HCT116 (cell line): ENCODE data around the gene MYH7. TPM values are rescaled to one million over a fixed set of nuclear protein-coding genes. Genes with fewer than 3 reads are reported as not detected.
"Not testable (repeated sequence)": the region's sequence is repeated elsewhere in the genome, so short reads cannot be mapped to it uniquely, and the experiment has no call there.

Experiments used
- ATAC-seq: fragments of 200-7000 bp; cut with Tn5 transposase; 2 replicates; pipeline ENCODE4 v1.9.1; 2020; ENCODE audit warnings: mild to moderate bottlenecking, moderate library complexity
- BruUV-seq: library from RNA; stranded (reverse); fragments of 400-500 nt; replicated peaks from 2 replicates; lab custom pipeline; 2021; lab: Mats Ljungman, UMichigan
- CTCF ChIA-PET: fragments of 300-600 bp; sonication (Branson Sonifier 250); formaldehyde crosslinking; loops from one replicate; lab custom pipeline; 2021; ENCODE audit warnings: antibody characterized with exemption; lab: Charles Lee
- POLR2A ChIA-PET: fragments of 300-600, 350-600 bp; sonication (Branson Sonifier 250); formaldehyde crosslinking; loops from one replicate; lab custom pipeline; 2021; ENCODE audit warnings: antibody characterized with exemption; lab: Charles Lee
- RAD21 ChIA-PET, 2 experiments: fragments of 300-600 bp; sonication (Branson Sonifier 250); formaldehyde crosslinking; loops; one replicate each; lab custom pipeline; 2023; ENCODE audit warnings: low total read pairs in 2 of 2; ENCODE audit not compliant: uncharacterized antibody in 2 of 2, unreplicated experiment in 2 of 2, low non-redundant PET in 1 of 2; lab: Charles Lee
- DNase-seq: peaks from one replicate; pipeline ENCODE4 v3.0.0-alpha.2; 2010; ENCODE audit warnings: low read depth, low spot score
- H2AFZ ChIP-seq: fragments of 200-600 bp; shearing (Covaris generic), sonication (generic); 2 replicates; pipeline ENCODE4 v1.6.1; 2017; ENCODE audit warnings: low read depth, mixed run types, mixed read lengths, antibody characterized with exemption, low read length; ENCODE audit not compliant: poor library complexity, severe bottlenecking
- H3K27ac ChIP-seq: 2 replicates; pipeline ENCODE4 v1.5.1; 2012; ENCODE audit warnings: low read depth, low read length
- H3K27me3 ChIP-seq: fragments of 200-600 bp; sonication (generic); 2 replicates; pipeline ENCODE4 v1.6.1; 2016; ENCODE audit warnings: mixed run types, low read length, mixed read lengths; ENCODE audit not compliant: insufficient read depth
- H3K36me3 ChIP-seq, 2 experiments: fragments of 200-500 bp in 1 of 2; fragments of 200-600 bp in 1 of 2; sonication (Bioruptor generic) in 1 of 2; sonication (generic) in 1 of 2; 2 replicates each; pipeline versions ENCODE4 v1.5.1 to v1.6.1; 2014 to 2016; ENCODE audit warnings: low read length in 2 of 2, inconsistent platforms in 1 of 2, mixed read lengths in 1 of 2, mixed run types in 1 of 2; ENCODE audit not compliant: insufficient read depth in 2 of 2, control insufficient read depth in 1 of 2
- H3K4me1 ChIP-seq, 2 experiments: fragments of 200-600 bp in 1 of 2; sonication (generic) in 1 of 2; 2 replicates each; pipeline versions ENCODE4 v1.5.1 to v1.6.1; 2012 to 2017; ENCODE audit warnings: low read length in 2 of 2, inconsistent platforms in 1 of 2, mild to moderate bottlenecking in 1 of 2, mixed read lengths in 1 of 2, mixed run types in 1 of 2, moderate library complexity in 1 of 2; ENCODE audit not compliant: insufficient read depth in 2 of 2, control insufficient read depth in 1 of 2
- H3K4me2 ChIP-seq: fragments of 200-600 bp; sonication (generic); 2 replicates; pipeline ENCODE4 v1.6.1; 2017; ENCODE audit warnings: mixed run types, low read length, mixed read lengths
- H3K4me3 ChIP-seq, 2 experiments: fragments of 200-600 bp in 1 of 2; sonication (generic) in 1 of 2; replicated peaks in 1 of 2; 2 replicates each; pipeline ENCODE4 v1.5.1; 2011 to 2016; ENCODE audit warnings: low read length in 2 of 2, control low read depth in 1 of 2, low read depth in 1 of 2, mild to moderate bottlenecking in 1 of 2, mixed read lengths in 1 of 2, mixed run types in 1 of 2
- H3K79me2 ChIP-seq: fragments of 200-600 bp; sonication (generic); 2 replicates; pipeline ENCODE4 v1.6.1; 2017; ENCODE audit warnings: mild to moderate bottlenecking, mixed run types, low read length, moderate library complexity, mixed read lengths; ENCODE audit not compliant: insufficient read depth
- H3K9ac ChIP-seq: fragments of 200-600 bp; sonication (generic); 2 replicates; pipeline ENCODE4 v1.6.1; 2016; ENCODE audit warnings: low read length, mixed read lengths
- H3K9me2 ChIP-seq: fragments of 200-600 bp; sonication (generic), shearing (Covaris generic); 2 replicates; pipeline ENCODE4 v1.6.1; 2017; ENCODE audit warnings: mixed run types, mild to moderate bottlenecking, moderate library complexity; ENCODE audit not compliant: insufficient read depth
- H3K9me3 ChIP-seq, 2 experiments: fragments of 200-500 bp in 1 of 2; fragments of 200-600 bp in 1 of 2; sonication (Bioruptor generic) in 1 of 2; sonication (generic) in 1 of 2; 2 replicates each; pipeline ENCODE4 v1.6.1; 2014 to 2017; ENCODE audit warnings: low read length in 2 of 2, mixed read lengths in 2 of 2, inconsistent platforms in 1 of 2, low read depth in 1 of 2, mild to moderate bottlenecking in 1 of 2, mixed run types in 1 of 2, moderate library complexity in 1 of 2; ENCODE audit not compliant: control insufficient read depth in 1 of 2, insufficient read depth in 1 of 2
- H4K20me1 ChIP-seq: fragments of 200-600 bp; sonication (generic), shearing (Covaris generic); 2 replicates; pipeline ENCODE4 v1.6.1; 2017; ENCODE audit warnings: mixed run types, mild to moderate bottlenecking, moderate library complexity; ENCODE audit not compliant: insufficient read depth
- EGR1 ChIP-seq: IDR thresholded peaks from 2 replicates; pipeline ENCODE4 v1.6.1; 2012; ENCODE audit warnings: low read depth
- intact Hi-C: fragments of 100-400 bp; cut with micrococcal nuclease; formaldehyde crosslinking; loops from 2 replicates; pipeline ENCODE4 v1.10.0; 2022
- total RNA-seq: library from RNA; stranded (reverse); gene quantifications from one replicate; pipeline ENCODE4 v1.2.1, GENCODE V29; 2021; ENCODE audit not compliant: unreplicated experiment
- TF ChIP-seq, protein P1 (sequence below): IDR thresholded peaks from 2 replicates; pipeline ENCODE4 v1.6.1; 2011; ENCODE audit warnings: mild to moderate bottlenecking, low read length, moderate library complexity; ENCODE audit not compliant: insufficient replicate concordance; ENCODE audit errors: extremely low read depth

MYH7 gene
- total RNA-seq, 1 experiment from 2014 or later: not detected

- intact Hi-C loops: no loop called here
- Histone ChIP-seq H3K9me3 (no peaks in the 10 kb centered on the region), H3K4me2 (no peak overlapping the region), H3K27me3 (peaks cover 16% of the 10 kb centered on the region; the same call in 1 of the 2 replicates), H3K27ac (no peak overlapping the region), H3K36me3 (no peaks in the 10 kb centered on the region)
- no TSS peak for BruUV-seq
- ChIA-PET RAD21 (no interaction called here), POLR2A (no interaction called here)
- TF ChIP-seq, protein P1, sequence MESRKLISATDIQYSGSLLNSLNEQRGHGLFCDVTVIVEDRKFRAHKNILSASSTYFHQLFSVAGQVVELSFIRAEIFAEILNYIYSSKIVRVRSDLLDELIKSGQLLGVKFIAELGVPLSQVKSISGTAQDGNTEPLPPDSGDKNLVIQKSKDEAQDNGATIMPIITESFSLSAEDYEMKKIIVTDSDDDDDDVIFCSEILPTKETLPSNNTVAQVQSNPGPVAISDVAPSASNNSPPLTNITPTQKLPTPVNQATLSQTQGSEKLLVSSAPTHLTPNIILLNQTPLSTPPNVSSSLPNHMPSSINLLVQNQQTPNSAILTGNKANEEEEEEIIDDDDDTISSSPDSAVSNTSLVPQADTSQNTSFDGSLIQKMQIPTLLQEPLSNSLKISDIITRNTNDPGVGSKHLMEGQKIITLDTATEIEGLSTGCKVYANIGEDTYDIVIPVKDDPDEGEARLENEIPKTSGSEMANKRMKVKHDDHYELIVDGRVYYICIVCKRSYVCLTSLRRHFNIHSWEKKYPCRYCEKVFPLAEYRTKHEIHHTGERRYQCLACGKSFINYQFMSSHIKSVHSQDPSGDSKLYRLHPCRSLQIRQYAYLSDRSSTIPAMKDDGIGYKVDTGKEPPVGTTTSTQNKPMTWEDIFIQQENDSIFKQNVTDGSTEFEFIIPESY: no peak
- no peak for TF ChIP-seq EGR1
- TF ChIP-seq, all 23 proteins: peak for 0
- Histone ChIP-seq H3K4me1 (no peaks in the 10 kb centered on the region), H3K9ac (no peak overlapping the region), H3K9me2 (no peaks in the 10 kb centered on the region), H3K79me2 (no peaks in the 10 kb centered on the region), H3K4me3 (no peak overlapping the region), H2AFZ (no peak overlapping the region), H4K20me1 (no peaks in the 10 kb centered on the region)
- ATAC-seq (no peak), DNase-seq (no peak)
- CTCF ChIA-PET: no interaction called here
Observed at GRCh38 chr14:23401291-23401690, 34.2 kb downstream of the MYH7 start.

DNA sequence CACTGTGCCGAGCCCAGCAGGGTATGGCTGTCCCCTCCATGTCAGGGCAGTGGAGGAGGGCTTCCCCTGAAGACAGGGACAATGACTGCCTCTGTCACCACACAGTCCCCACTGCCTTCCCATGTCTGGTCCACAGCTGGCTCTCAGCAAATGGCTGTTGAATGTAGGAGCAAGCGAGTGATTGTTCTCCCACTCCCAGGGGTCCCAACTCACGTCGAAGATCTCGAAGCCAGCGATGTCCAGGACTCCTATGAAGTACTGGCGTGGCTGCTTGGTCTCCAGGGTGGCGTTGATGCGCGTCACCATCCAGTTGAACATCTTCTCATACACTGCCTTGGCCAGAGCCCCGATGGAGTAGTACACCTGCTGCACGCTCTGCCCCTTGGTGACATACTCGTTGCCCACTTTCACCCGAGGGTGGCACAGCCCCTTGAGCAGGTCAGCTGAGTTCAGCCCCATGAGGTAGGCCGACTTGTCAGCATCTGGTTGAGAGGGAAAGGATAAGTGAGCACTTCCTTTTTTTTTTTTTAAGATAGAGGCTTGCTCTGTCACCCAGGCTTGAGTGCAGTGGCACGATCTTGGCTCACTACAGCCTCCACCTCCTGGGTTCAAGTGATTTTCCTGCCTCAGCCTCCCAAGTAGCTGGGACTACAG lies 34.8 kb downstream of the MYH7 start:
- H3K79me2 ChIP-seq, ATAC-seq, BruUV-seq, H3K4me3 ChIP-seq, H3K27ac ChIP-seq, H3K4me2 ChIP-seq, H3K9ac ChIP-seq, intact Hi-C loops, RAD21 ChIA-PET, H3K9me3 ChIP-seq, CTCF ChIA-PET, H3K36me3 ChIP-seq, H3K4me1 ChIP-seq, DNase-seq, H3K9me2 ChIP-seq, H2AFZ ChIP-seq, POLR2A ChIA-PET, H4K20me1 ChIP-seq: not testable (repeated sequence)
- 0 out of 2 replicates have a peak, but pooled peaks cover 11% of the 10 kb centered on the region for H3K27me3 ChIP-seq
